Measurements from ENCODE around the gene ITGB2. TPM values are rescaled to one million over a fixed set of nuclear protein-coding genes. Genes with fewer than 3 reads are reported as not detected.

The ITGB2 gene
- total RNA-seq, 2 donors from 2014 or later: 1.6 to 2.3 TPM

- peak; percentile 86 for DNase-seq
- Mint-ChIP-seq H3K27me3 (ENCODE audit: insufficient read depth) (peaks cover 42% of the 10 kb centered on the region), H3K4me3 (peak overlapping the region; percentile 44), H3K27ac (no peak overlapping the region), H3K9me3 (no peaks in the 10 kb centered on the region), H3K36me3 (ENCODE audit: low read depth) (no peaks in the 10 kb centered on the region), H3K4me1 (peaks cover 26% of the 10 kb centered on the region)
- TF ChIP-seq CTCF (conservative IDR thresholded peaks at IDR 0.05): peak; percentile 18
- H3K4me3 ChIP-seq (ENCODE audit: low read length): no peak overlapping the region
- H3K27ac ChIP-seq (ENCODE audit: low read depth, low read length): no peak overlapping the region
- H3K9me3 ChIP-seq (ENCODE audit: control insufficient read depth, low read length): no peaks in the 10 kb centered on the region
- H3K4me1 ChIP-seq (ENCODE audit: control insufficient read depth, insufficient read depth, low read length): peaks cover 5% of the 10 kb centered on the region
- WGBS, 2 experiments (ENCODE audit: insufficient coverage in 1 of 2, insufficient read length in 1 of 2): 38 to 52% methylated on average over 9 to 17 of the region's 19 CpGs
- H3K27me3 ChIP-seq (ENCODE audit: control insufficient read depth, insufficient read depth, low read length, poor library complexity, severe bottlenecking): peaks cover 42% of the 10 kb centered on the region
- H3K36me3 ChIP-seq (ENCODE audit: control insufficient read depth, insufficient read depth, low read length): no peaks in the 10 kb centered on the region
- no peak overlapping the region for H3K9ac ChIP-seq (ENCODE audit: extremely low read depth, low read length, poor library complexity, severe bottlenecking)
These were observed 7.1 kb upstream of the ITGB2 start for GRCh38 chr21:44927587-44928461.

- H3K4me3 Mint-ChIP-seq: peak overlapping the region; percentile 44
- peaks cover 5% of the 10 kb centered on the region for H3K4me1 ChIP-seq (ENCODE audit: control insufficient read depth, insufficient read depth, low read length)
- H3K9ac ChIP-seq (ENCODE audit: extremely low read depth, low read length, poor library complexity, severe bottlenecking): no peak overlapping the region
- peaks cover 26% of the 10 kb centered on the region for H3K4me1 Mint-ChIP-seq
- H3K27ac Mint-ChIP-seq: no peak overlapping the region
- peaks cover 36% of the 10 kb centered on the region for H3K27me3 ChIP-seq (ENCODE audit: control insufficient read depth, insufficient read depth, low read length, poor library complexity, severe bottlenecking)
- H3K9me3 Mint-ChIP-seq: no peaks in the 10 kb centered on the region
- H3K36me3 ChIP-seq (ENCODE audit: control insufficient read depth, insufficient read depth, low read length): no peaks in the 10 kb centered on the region
- no peaks in the 10 kb centered on the region for H3K9me3 ChIP-seq (ENCODE audit: control insufficient read depth, low read length)
- peaks cover 40% of the 10 kb centered on the region for H3K27me3 Mint-ChIP-seq (ENCODE audit: insufficient read depth)
- no peak for DNase-seq
- no peak for TF ChIP-seq CTCF (conservative IDR thresholded peaks at IDR 0.05)
- WGBS, 2 experiments (ENCODE audit: insufficient coverage in 1 of 2, insufficient read length in 1 of 2): 13 to 33% methylated on average over 1 to 4 of the region's 4 CpGs
- H3K27ac ChIP-seq (ENCODE audit: low read depth, low read length): no peak overlapping the region
- H3K4me3 ChIP-seq (ENCODE audit: low read length): no peak overlapping the region
- H3K36me3 Mint-ChIP-seq (ENCODE audit: low read depth): no peaks in the 10 kb centered on the region
These were observed 6.5 kb upstream of the ITGB2 start for GRCh38 chr21:44927259-44927586.

GRCh38 chr21:44926331-44927101 lies 5.8 kb upstream of the ITGB2 start:
- Histone ChIP-seq H3K9me3 (ENCODE audit: control insufficient read depth, low read length) (no peaks in the 10 kb centered on the region), H3K4me1 (ENCODE audit: control insufficient read depth, insufficient read depth, low read length) (peaks cover 5% of the 10 kb centered on the region), H3K27ac (ENCODE audit: low read depth, low read length) (no peak overlapping the region), H3K27me3 (ENCODE audit: control insufficient read depth, insufficient read depth, low read length, poor library complexity, severe bottlenecking) (peaks cover 29% of the 10 kb centered on the region), H3K36me3 (ENCODE audit: control insufficient read depth, insufficient read depth, low read length) (no peaks in the 10 kb centered on the region), H3K4me3 (ENCODE audit: low read length) (no peak overlapping the region), H3K9ac (ENCODE audit: extremely low read depth, low read length, poor library complexity, severe bottlenecking) (no peak overlapping the region)
- H3K4me1 Mint-ChIP-seq: peaks cover 26% of the 10 kb centered on the region
- no peak for TF ChIP-seq CTCF (conservative IDR thresholded peaks at IDR 0.05)
- peaks cover 36% of the 10 kb centered on the region for H3K27me3 Mint-ChIP-seq (ENCODE audit: insufficient read depth)
- no peaks in the 10 kb centered on the region for H3K9me3 Mint-ChIP-seq
- H3K4me3 Mint-ChIP-seq: peak overlapping the region; percentile 44
- no peaks in the 10 kb centered on the region for H3K36me3 Mint-ChIP-seq (ENCODE audit: low read depth)
- no peak overlapping the region for H3K27ac Mint-ChIP-seq
- WGBS, 2 experiments (ENCODE audit: insufficient coverage in 1 of 2, insufficient read length in 1 of 2): 85 to 94% methylated on average over 15 to 23 of the region's 24 CpGs
- peak; percentile 54 for DNase-seq
